Stimulated activated CD8-positive, alpha-beta memory T cell treated with anti-CD3 and anti-CD28 coated beads, Interleukin-12 subunit alpha, Interleukin-12 subunit beta, amount 100 ng/mL, for 24 hours (primary cell): ENCODE measurements around the gene TMEM81.

Experiments used
- DNase-seq: peaks from one replicate; pipeline ENCODE4 v3.0.0-alpha.2; 2020; ENCODE audit errors: extremely low read depth

TMEM81 gene

GRCh38 chr1:205076245-205076761 lies 8.0 kb downstream of the TMEM81 start:
- DNase-seq: no peak

GRCh38 chr1:205075642-205076155 lies 8.6 kb downstream of the TMEM81 start:
- DNase-seq: no peak

- DNase-seq: no peak
These were observed 9.7 kb downstream of the TMEM81 start for GRCh38 chr1:205074513-205074912.

- no peak for DNase-seq
These were observed 10.2 kb downstream of the TMEM81 start for GRCh38 chr1:205074084-205074483.

- DNase-seq: no peak
These were observed 10.7 kb downstream of the TMEM81 start for GRCh38 chr1:205073511-205073910.

- no peak for DNase-seq
These were observed 11.4 kb downstream of the TMEM81 start for GRCh38 chr1:205072881-205073280.

- no peak for DNase-seq
These were observed 12.0 kb downstream of the TMEM81 start for GRCh38 chr1:205072286-205072685.

- no peak for DNase-seq
These were observed 12.5 kb downstream of the TMEM81 start for GRCh38 chr1:205071801-205072200.

GRCh38 chr1:205071028-205071409 lies 13.2 kb downstream of the TMEM81 start:
- no peak for DNase-seq

- no peak for DNase-seq
These were observed 14.7 kb downstream of the TMEM81 start for GRCh38 chr1:205069371-205070125.

GRCh38 chr1:205068457-205069040 lies 15.7 kb downstream of the TMEM81 start:
- DNase-seq: no peak

- no peak for DNase-seq
These were observed 16.3 kb downstream of the TMEM81 start for GRCh38 chr1:205068001-205068400.

- DNase-seq: no peak
These were observed 17.2 kb downstream of the TMEM81 start for GRCh38 chr1:205067031-205067430.

- no peak for DNase-seq
These were observed 18.0 kb downstream of the TMEM81 start for GRCh38 chr1:205066141-205066818.

GRCh38 chr1:205065666-205066065 lies 18.6 kb downstream of the TMEM81 start:
- no peak for DNase-seq

- no peak for DNase-seq
These were observed 19.4 kb downstream of the TMEM81 start for GRCh38 chr1:205064741-205065316.

GRCh38 chr1:205064301-205064700 lies 20.0 kb downstream of the TMEM81 start:
- no peak for DNase-seq

- DNase-seq: no peak
These were observed 21.4 kb downstream of the TMEM81 start for GRCh38 chr1:205062895-205063294.

GRCh38 chr1:205062319-205062718 lies 21.9 kb downstream of the TMEM81 start:
- DNase-seq: no peak

GRCh38 chr1:205061665-205062069 lies 22.6 kb downstream of the TMEM81 start:
- DNase-seq: peak; percentile 16

- DNase-seq: no peak
These were observed 23.0 kb downstream of the TMEM81 start for GRCh38 chr1:205061227-205061626.

GRCh38 chr1:205060746-205061145 lies 23.5 kb downstream of the TMEM81 start:
- DNase-seq: no peak
